ENCODE data around the gene KCNQ1. TPM values are rescaled to one million over a fixed set of nuclear protein-coding genes. Genes with fewer than 3 reads are reported as not detected.

The KCNQ1 gene
- polyA plus RNA-seq, 1 donor from 2014 or later: not detected

GRCh38 chr11:2888266-2888968 is 443.6 kb downstream of the KCNQ1 start:
- no peak overlapping the region for H3K4me2 ChIP-seq (ENCODE audit: low read length)
- peaks cover 5% of the 10 kb centered on the region for H3K27me3 ChIP-seq (ENCODE audit: insufficient read depth, low read depth, low read length)
- H3K9me3 ChIP-seq (ENCODE audit: low read length): no peaks in the 10 kb centered on the region
- no peaks in the 10 kb centered on the region for H3F3A ChIP-seq (ENCODE audit: insufficient read depth, low read length, poor library complexity, severe bottlenecking)
- H3K79me2 ChIP-seq (replicated peaks; ENCODE audit: insufficient read depth, low read length): peaks cover 4% of the 10 kb centered on the region
- H3K4me3 ChIP-seq (ENCODE audit: low read length): no peak overlapping the region
- no peak overlapping the region for H2AFZ ChIP-seq (ENCODE audit: low read depth, low read length)
- TF ChIP-seq EZH2 (IDR thresholded peaks at IDR 0.05; ENCODE audit: borderline replicate concordance, insufficient read depth, low read length, poor library complexity, severe bottlenecking) (no peak), POLR2AphosphoS5 (IDR thresholded peaks at IDR 0.05) (no peak), MXI1 (conservative IDR thresholded peaks at IDR 0.05; ENCODE audit: poor library complexity, severe bottlenecking) (no peak), TAF1 (IDR thresholded peaks at IDR 0.05; ENCODE audit: low read depth) (no peak), REST (IDR thresholded peaks at IDR 0.05; ENCODE audit: borderline replicate concordance) (no peak), RAD21 (conservative IDR thresholded peaks at IDR 0.05) (peak; percentile 88), SMC3 (conservative IDR thresholded peaks at IDR 0.05; ENCODE audit: poor library complexity) (peak; percentile 92), CTCF (IDR thresholded peaks at IDR 0.05; ENCODE audit: poor library complexity, severe bottlenecking) (peak; percentile 83), EP300 (conservative IDR thresholded peaks at IDR 0.05; ENCODE audit: poor library complexity, severe bottlenecking) (no peak)
- H3K36me3 ChIP-seq (ENCODE audit: insufficient read depth, low read length): no peaks in the 10 kb centered on the region
- no peak overlapping the region for H3K9ac ChIP-seq (ENCODE audit: low read length)
- H4K20me1 ChIP-seq (ENCODE audit: insufficient read depth): no peaks in the 10 kb centered on the region
- H3K9me2 ChIP-seq (ENCODE audit: insufficient read depth, low read length): no peaks in the 10 kb centered on the region
- no peak overlapping the region for H3K27ac ChIP-seq (ENCODE audit: low read length)

GRCh38 chr11:2889362-2890273 is 444.8 kb downstream of the KCNQ1 start:
- Histone ChIP-seq H4K20me1 (ENCODE audit: insufficient read depth) (no peaks in the 10 kb centered on the region), H3K4me3 (ENCODE audit: low read length) (no peak overlapping the region), H3K27ac (ENCODE audit: low read length) (no peak overlapping the region), H3F3A (ENCODE audit: insufficient read depth, low read length, poor library complexity, severe bottlenecking) (no peaks in the 10 kb centered on the region), H3K27me3 (ENCODE audit: insufficient read depth, low read depth, low read length) (peaks cover 5% of the 10 kb centered on the region), H3K36me3 (ENCODE audit: insufficient read depth, low read length) (no peaks in the 10 kb centered on the region), H3K9ac (ENCODE audit: low read length) (no peak overlapping the region), H3K4me2 (ENCODE audit: low read length) (no peak overlapping the region), H3K79me2 (replicated peaks; ENCODE audit: insufficient read depth, low read length) (no peaks in the 10 kb centered on the region), H2AFZ (ENCODE audit: low read depth, low read length) (no peak overlapping the region), H3K9me3 (ENCODE audit: low read length) (no peaks in the 10 kb centered on the region), H3K9me2 (ENCODE audit: insufficient read depth, low read length) (no peaks in the 10 kb centered on the region)
- TF ChIP-seq REST (IDR thresholded peaks at IDR 0.05; ENCODE audit: borderline replicate concordance): no peak
- TF ChIP-seq SMC3 (conservative IDR thresholded peaks at IDR 0.05; ENCODE audit: poor library complexity): no peak
- no peak for TF ChIP-seq CTCF (IDR thresholded peaks at IDR 0.05; ENCODE audit: poor library complexity, severe bottlenecking)

Measured in neural cell (in vitro differentiated cells).